ENCODE results near the gene ALG14.
"Not testable (repeated sequence)": the region's sequence is repeated elsewhere in the genome, so short reads cannot be mapped to it uniquely, and the experiment has no call there.

The ALG14 gene

DNA sequence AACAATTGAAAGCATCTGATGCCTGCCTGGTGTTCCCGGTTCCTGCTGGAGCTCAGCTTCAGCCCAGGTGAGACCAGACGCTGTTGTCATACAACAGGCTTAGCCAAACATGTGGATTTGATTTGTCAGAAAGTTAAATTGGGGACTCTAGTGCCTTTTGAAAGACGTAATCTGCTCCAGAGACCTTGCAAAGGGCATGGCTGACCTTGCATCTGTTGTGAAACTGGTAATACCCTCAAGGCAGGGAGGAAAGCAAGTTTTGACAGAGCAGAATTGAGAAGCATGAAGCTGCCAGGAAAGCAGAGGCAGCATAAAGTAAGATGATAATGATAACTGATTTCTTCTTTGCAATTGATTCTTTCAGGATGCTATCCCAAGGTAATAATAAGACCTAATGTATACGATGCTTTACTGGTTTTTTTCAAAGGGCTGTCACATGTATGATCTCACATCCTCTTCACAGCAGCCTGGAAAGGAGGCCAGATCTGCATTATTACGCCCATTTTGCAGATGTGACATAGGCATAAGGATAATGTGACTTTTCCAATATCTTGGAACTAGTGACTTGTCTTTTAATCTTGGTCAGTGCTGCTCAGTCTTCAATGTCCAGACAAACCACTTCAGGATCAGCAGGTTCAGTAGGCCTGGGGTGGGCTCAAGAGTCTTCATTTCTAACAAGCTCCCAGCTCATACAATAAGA lies 121.1 kb downstream of the ALG14 start:
- no peak for DNase-seq

DNA sequence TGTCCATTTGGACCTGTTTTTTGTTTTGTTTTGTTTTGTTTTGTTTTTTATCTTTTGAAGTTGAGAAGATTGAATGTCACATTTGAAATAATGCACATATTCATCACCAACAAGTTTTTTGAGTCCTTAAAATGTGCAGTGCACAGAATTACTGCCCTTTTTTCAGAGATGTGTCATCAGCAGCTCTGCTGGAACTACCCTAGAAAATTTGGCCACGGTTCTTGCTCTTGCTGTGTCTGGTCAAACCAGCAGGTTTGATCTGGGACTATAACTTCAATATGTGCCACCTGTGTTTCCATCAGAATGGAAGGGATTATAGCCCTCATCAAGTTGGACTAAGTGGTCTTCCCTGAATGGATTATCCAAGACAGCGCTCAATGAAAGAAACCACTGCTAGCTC lies 121.7 kb downstream of the ALG14 start:
- no peak for DNase-seq

DNA sequence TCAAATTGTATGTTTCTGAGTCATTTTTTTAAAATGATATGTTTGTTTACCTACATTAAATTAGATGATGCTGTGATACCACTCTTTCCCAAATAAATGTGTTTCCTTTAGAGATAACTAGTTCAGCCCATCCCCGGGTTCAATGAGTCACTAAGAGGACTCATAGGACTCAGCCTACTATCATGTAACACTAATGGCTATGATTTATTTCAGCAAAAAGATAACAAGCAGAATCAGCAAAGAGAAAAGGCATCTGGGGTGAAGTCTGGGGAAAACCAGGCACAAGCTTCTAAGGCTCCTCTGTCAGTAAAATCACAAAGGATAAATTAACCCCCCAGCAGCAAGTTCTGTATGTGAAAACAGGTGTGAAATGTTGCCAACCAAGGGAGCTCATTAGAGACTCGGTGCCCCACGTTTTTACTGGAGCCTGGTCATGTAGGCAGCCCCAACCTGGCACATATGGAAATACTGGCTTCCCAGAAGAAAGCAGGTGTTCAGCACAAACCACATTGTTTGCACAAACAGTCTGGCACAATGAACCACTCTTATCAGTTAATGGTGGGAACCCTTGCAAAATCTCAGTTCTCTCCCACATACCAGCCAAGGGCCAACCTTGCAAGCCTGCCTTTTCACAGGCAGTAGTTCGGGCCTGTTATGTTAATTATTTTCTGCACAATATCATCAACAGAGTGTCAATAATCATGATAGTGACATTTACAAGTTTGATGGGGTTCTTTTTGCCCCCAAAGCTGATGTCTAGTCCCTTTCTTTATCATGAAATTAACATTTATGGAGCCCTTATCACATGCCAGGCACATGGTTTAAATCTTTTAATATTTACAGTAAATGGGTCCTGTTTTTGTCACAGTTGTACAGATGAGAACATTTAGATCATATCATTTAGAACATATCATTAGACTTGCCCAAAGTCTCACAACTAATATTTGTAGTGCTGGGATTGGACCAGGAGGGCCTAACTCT lies 122.8 kb downstream of the ALG14 start:
- DNase-seq: no peak

DNA sequence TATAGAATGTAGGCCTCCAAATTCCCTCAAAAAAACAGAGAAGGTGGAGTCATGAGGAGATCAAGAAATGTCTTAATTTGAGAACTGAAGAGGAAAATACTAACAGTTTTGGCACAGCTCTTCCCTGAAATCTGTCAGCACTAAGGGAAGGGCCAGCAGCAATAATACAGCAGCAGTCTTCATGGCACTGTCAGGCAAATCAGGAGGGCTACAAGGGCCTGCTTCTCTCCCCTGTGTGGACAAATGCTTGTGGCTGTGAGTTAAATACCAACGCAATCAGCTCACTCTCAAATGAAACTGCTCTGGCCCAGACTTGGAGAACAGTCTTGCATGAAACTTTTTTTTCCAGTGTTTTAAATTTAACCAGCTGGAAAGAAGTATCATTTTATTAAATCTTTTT lies 125.3 kb downstream of the ALG14 start:
- no peak for DNase-seq

DNA sequence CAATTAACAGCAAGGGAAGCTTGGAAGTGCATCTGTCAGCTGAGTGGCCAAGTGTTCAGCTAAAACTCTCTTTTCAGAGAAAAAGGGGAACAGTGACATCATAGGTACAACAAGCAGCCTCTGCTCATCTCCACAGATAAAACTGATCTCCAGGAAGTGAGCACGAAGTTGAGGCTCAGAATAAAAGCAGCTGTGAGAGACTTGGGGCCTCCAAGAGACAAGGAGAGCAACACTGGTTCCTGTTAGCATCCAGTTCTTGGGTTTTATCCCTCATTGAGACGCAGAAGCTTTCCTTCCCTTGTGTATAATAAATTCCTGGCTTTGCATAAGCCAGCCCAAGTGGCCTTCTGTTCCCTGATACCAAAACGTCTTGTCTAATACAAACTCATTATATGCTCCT lies 125.9 kb downstream of the ALG14 start:
- no peak for DNase-seq

DNA sequence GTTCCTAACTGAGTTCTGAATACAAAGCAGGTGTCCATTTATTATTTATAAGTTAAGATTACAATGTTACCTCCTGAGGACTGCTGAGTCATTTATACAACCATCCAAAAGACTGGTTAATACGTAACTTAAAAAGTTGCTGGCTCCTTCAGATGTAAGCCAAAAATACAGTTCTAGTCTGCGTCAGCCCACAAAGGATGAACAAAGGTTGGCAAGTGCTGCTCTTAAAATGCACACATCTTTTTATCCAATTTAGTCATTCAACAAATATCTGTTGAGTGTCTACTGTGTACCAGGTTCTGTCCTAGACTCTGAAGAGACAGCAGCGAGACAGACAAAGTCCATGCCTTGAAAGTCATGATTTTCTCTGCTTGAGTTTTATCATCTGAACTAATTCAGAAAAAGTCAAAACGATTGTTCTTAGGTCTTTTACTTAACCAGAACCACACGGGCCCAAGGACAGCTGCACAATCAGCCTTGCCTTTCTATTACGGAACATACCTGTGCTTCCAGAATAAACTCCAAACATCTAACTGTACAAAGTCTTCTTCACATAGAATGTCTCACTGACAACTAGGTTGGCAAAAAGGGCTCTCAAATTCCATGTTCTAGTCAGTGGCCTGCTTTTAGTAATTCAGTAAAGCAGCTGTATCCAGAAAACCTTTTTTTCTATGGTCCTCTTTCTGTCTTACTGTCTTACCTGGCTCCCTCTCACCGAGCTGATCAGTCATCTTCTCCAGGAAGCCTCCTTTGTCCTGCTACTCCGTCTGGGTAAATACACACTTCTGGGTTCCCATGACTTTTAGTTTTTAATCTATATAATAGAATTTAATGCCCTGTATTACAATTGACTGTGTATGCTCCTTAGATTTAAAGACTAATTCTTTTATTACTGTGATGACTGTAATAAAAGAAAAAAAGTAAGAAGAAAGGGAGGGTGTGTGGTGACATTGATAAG lies 130.3 kb downstream of the ALG14 start:
- no peak for DNase-seq

DNA sequence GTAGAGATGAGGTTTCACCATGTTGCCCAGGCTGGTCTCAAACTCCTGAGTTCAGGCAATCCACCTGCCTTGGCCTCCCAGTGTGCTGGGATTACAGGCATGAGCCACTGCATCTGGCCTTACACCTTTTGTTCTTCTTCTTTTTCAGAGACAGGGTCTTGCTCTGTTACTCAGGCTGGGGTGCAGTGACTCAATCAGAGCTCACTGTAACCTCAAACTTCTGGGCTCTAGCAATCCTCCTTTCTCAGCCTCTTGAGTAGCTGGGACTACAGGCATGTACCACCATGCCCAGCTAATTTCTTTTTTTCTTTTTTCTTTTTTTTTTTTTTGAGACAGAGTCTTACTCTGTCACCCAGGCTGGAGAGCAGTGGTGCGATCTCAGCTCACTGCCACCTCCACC lies 131.3 kb downstream of the ALG14 start:
- DNase-seq: not testable (repeated sequence)

DNA sequence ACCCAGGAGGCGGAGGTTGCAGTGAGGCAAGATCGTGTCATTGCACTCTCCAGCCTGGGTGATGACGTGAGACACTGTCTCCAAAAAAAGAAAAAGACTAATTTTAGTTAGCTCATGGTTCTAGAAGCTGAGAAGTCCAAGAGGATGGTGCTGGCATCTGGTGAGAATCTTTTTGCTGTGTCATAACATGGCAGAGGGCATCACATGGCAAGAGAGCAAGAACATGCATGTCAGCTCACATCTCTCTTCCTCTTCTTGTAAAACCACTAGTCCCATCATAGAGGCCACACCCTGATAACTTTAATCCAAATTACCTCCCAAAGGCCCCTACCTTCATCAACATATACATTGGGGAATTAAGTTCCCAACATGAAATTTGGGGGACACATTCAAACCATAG lies 132.0 kb downstream of the ALG14 start:
- no peak for DNase-seq

DNA sequence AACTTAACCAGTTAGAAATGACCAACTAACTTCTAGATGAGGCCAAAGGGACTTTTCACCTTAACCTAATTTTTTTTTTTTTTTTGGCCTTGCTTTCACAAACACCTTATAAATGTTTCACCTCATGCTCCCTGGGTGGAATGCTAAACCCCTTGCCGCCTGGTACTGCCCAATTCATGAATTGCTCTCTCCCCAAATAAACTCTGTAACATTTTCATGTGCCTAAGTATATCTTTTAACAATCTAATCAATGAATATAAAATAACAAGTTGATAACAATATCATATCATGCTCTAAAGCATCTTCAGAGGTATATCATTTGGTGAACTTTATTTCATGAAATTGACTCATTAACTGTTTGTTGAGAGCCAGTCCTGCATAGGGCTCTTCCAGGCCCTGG lies 134.9 kb downstream of the ALG14 start:
- no peak for DNase-seq

DNA sequence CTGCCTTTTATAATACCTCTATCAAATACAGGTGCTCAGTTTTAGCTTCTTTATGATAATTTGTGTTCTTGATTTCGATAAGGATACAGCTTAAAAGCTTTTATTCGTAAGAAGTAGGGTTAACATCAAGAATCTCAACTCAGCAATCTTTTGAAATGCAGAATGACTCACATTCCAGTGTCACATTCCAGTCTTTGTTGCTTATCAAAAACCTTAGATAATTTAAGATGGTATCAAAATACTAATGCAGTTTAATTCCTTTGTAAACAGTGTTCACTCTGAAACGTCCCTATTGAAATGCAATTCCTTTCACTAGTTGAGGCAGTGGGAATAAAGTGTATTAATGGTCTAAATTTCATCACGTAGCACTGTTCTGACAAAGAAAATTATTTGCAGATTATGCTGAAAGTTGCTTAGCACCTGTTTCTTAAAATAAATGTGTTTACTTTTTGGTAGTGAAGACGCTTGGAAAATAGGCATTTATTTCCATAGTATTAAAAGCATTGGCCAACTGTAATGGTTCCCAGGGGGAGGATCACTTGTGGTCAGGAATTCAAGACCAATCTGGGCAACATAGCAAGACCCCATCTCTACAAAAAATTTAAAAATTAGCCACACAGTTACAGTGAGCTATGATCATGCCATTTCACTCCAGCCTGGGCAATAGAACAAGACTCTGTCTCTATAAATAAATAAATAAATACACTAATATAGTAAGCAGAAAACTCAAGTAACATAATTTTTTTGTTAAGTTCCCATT lies 135.7 kb downstream of the ALG14 start:
- DNase-seq: no peak

DNA sequence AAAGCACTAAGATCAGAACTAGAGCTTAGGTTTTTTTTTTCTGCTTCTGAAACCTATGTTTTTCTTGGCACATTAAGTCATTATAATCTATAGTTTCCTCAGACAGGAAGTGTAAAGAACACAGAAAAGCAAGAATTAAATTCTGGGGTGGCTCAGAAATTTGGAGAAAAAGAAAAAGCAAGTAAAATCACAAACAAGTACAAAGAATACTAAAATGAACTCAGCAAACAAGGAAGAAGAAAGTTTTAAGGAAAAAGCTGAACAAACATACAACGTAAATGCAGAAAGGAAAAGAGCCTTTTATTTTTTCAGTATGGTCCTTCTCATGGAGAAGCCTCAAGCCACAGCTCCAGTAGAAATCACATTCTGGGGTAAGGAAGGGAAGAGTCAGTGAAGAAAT lies 137.3 kb downstream of the ALG14 start:
- no peak for DNase-seq

DNA sequence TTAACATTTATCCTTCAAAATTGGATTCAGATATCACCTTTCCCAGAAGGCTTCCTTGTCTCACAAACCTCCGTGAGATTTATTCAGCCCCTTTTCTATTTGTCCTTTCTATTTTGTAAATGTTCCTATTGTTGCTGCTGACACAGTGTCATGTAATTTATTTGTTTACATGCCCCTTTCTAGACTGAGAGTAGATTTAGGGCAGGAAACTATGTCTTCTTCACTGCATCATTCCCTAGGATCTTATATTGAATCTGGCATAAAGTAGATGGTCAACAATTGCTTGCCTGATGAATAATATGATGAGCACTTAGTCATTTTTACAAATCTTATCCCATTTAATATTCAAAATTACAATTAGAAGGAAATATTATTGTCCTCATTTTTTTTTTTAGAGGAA lies 137.7 kb downstream of the ALG14 start:
- DNase-seq: no peak

DNA sequence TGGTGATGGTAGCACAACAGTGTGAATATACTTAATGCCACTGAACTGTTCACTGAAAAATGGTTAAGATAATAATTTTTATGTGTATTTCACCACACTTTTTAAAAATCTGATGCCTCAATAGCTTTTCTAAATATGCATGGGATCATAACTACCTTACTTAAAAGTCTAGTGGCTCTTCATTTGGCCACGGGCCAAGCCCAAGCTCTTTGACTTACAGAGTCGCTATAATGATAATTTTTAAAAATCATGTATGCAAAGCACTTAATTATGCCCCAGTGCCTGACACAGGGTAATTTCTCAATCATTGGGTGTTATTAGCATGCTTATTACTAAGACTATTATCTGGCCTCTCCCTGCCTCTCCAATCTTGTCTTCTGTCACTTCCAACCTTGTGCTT lies 138.2 kb downstream of the ALG14 start:
- DNase-seq: no peak

DNA sequence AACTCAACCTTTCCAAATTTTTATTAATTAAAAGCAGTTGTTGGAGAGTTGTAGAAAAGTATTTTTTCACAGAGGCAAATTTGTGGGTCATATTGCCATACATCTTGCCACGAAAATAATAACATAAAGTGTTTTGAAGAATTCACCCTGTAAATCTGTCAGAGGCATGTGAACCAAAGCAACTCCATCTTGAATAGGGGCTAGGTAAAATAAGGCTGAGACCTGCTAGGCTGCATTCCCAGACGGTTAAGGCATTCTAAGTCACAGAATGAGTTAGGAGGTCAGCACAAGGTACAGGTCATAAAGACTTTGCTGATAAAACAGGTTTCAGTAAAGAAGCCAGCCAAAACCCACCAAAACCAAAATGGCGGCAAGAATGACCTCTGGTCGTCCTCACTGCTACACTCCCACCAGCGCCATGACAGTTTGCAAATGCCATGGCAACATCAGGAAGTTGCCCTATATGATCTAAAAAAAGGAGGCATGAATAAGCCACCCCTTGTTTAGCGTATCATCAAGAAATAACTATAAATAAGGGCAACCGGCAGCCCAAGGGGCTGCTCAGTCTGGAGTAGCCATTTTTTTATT lies 141.4 kb downstream of the ALG14 start:
- DNase-seq: no peak

DNA sequence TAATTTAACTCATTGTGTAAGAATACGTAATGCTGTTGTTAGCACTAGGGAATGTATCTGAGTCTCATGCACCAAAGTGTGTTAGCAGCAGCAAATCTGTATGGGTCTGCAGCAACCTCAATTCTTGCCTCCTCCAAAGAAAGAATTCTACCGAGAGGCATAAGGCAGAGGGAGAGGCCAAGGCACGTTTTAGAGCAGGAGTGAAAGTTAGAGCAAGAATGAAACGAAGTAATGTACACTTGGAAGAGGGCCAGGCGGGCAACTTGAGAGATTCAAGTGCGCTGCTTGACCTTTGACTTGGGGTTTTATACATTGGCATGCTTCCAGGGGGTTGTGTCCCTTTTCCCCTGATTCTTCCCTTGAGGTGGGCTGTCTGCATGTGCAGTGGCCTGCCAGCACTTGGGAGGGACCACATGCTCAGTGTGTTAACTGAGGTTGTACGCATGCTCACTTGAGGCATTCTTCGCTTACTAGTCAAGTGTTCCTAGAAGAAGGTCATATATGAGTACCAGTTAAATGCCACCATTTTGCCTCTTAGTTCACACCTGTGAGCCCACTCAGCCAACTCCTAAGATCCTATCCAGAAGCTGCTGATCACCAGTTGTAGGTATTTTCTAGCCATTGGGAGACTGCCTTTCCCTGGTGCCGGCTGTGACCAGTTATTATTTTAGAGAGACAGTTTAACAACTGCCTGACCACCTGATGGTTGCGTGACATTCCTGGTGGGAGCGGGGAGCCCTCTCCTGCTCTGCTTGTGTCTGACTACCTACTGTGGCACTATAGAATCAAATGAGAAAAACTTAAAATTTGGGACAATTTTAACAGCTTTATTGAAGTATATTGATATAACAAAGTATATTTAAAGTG lies 143.2 kb downstream of the ALG14 start:
- no peak for DNase-seq

DNA sequence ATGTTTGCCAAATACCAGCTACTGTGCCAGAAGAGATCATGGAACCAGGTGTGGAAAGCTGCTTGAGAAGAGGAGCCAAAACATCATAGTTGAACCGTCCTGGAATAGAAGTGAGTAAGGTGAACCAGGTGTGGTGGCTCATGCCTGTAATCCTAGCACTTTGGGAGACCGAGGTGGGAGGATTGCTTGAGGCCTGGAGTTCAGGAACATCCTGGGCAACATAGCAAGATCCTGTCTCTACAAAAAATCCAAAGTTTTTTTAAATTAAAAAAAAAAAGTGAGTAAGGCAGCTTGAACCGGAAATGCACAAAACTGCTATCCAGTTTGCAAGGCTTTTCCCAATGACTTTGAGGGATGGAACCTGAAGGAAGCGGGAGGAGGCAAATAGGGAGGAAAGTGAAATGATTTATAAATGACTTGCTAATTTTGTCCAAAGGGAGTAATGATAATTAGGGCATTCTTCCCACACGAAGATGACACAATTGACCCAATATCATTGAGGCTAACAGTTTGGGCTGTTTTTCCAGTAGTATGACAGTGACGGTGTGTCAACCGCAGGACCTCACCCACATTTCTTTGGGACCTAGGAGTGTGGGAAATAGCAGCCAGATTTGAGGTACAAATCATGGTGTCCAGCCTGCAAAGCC lies 144.3 kb downstream of the ALG14 start:
- no peak for DNase-seq

DNA sequence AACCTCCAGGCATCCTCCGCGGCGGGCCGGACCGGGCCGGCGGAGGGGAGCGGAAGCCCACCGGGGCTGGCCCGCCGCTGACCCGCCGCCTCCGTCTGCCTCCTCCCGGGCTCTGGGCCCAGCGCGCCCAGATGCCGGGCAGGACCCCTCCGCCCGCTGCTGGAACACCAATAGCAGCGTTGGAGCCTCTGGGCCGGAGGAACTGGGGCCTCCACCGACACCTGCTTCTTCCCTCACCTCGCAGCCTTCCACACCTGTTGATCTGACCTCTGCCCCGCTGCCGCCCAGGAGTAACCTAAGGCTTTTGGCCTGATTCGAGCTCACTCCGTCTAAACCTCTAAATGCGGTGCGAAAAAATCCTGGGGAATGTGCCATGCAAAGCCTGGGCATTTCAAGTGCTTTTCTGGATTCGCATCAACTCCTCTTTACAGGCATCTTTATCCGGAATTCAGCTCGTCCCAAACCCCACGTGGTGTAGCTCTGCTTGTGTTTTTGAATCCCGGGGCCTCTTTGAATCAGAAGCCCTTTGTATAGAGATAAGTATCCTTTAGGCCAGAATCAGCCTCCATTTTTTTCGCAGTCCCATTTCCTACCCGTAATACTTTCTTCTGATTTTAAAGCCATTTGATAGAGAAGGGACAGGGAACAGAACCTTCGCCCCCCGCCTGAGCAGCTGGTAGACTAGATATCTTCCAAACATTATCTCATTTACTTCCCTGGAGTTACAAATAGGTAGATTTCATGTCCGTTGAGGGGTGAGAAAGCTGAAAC lies 145.2 kb downstream of the ALG14 start:
- DNase-seq: no peak

DNA sequence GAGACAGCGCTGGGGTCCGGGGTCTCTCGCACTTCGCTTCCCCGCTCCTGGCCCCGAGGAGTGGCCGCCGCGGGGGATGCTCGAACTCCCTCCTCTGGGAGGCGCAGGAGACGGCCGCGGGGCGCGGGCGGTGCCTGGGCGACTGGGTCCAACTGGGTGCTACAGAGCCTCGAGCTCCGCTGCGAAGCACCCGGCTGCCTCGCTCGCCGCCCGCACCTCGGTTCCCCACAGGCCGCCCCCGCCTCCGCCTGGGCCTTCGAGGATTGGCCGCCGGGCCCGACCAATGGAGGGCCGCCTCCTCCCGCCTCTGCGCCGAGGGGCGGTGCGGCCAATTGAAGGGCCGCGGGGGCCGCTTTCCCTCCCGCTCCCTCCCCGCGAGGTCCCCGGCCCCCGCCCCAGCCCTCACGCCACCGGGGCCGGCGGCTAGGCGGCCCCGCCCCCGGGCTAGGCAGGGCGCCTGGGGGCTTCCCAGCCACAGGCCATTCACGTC lies 145.8 kb downstream of the ALG14 start, which contains the start of gene CNN3:
Gene CNN3, minus strand, starts transcription at position 196 of the 490 bp plus-strand sequence. CDS start 216 bp downstream, outside the sequence.
- DNase-seq: peak; percentile 19

Measured in activated effector memory CD4-positive, alpha-beta T cell treated with Interleukin-2 at 50 U/mL for 16 hours (primary cell).